ENCODE measurements around the gene PAX3.

Gene PAX3

DNA sequence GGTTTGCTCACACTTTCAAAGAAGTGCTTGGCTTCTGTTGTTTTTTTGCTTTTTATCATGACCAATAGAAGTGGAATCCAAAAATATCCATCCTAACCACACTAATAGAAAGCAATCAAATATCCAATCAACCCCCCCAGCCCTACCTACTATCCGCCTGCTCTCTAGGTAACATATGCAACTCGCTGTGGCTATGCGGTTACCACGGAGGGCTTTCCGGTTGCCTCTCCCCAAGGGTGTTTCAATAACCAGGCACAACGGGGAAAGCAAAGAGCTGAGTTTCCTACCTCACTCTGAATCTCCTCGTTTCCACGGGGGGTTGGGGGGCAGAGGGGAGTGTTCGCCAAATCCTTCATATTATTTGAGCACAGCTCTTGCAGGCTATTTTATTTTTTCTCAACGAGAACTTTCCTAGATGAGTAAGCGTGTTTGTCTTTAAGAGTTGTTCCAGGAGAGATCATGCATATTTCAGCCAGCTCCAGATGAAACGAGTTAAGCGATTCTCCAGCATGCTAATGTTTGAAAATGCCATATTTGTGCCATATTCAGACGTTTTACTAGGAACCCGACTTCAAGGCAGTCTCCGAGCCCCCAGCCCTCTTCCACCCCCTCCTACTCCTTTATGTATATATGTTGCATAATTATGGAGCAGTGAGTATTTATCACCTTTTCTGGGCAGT lies 30.3 kb downstream of the PAX3 start:
- H3K4me3 ChIP-seq (ENCODE audit: low read depth, low read length): no peak overlapping the region
- no peak for DNase-seq (ENCODE audit: low read depth)
- TF ChIP-seq CTCF (IDR thresholded peaks at IDR 0.05; ENCODE audit: control insufficient read depth, extremely low read depth, insufficient read depth): no peak

DNA sequence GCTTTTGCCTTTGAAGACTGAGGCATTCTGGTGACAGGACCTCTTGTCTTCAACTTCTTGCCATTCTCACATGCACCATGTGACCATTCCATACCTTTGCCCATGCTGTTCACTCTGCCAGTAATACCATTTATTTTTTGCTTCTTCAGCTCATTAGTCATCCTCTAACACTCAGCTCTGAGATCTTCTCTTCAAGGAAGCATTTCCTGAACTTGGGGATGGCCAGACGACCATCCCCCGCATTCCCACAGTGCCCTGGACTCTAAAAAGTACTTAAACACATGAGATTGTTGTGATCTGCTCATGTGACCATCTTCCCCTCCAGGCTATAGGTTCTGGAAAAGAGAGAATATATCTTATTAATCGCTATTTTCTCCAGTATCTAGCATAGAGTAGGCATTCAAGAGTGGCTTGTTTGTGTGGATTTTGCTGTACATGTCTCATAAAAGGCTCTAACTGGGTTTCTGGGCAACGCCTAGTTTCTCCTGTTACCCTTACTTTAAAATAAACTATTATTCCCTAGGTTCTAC lies 33.9 kb downstream of the PAX3 start:
- H3K4me3 ChIP-seq (ENCODE audit: low read depth, low read length): no peak overlapping the region

DNA sequence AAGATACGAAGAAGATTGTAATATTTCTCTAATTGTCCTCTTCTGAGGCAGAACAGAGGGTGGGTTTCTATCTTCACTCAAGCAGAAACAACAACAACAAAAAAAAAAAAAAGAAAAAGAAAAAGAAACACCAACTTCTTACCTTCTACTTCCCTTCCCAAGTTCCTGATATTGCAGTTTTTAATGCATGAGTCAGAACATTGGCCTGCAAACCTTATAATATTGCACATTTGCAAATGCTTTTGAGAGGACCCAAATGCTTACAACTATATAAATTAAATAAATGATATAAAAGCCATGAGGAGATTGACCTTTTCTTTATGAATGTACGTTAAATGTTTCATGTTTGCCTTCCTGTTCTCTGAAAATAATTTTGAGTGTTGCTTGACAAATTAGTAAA lies 37.3 kb downstream of the PAX3 start:
- H3K4me3 ChIP-seq (ENCODE audit: low read depth, low read length): no peak overlapping the region
- no peak for DNase-seq (ENCODE audit: low read depth)
- no peak for TF ChIP-seq CTCF (IDR thresholded peaks at IDR 0.05; ENCODE audit: control insufficient read depth, extremely low read depth, insufficient read depth)

More for the DNA sequence above, 33.9 kb downstream of the PAX3 start:
- TF ChIP-seq CTCF (IDR thresholded peaks at IDR 0.05; ENCODE audit: control insufficient read depth, extremely low read depth, insufficient read depth): no peak
- no peak for DNase-seq (ENCODE audit: low read depth)

GRCh38 chr2:222257645-222258044 lies 41.2 kb downstream of the PAX3 start:
- H3K4me3 ChIP-seq (ENCODE audit: low read depth, low read length): no peak overlapping the region
- DNase-seq (ENCODE audit: low read depth): no peak
- TF ChIP-seq CTCF (IDR thresholded peaks at IDR 0.05; ENCODE audit: control insufficient read depth, extremely low read depth, insufficient read depth): no peak

DNA sequence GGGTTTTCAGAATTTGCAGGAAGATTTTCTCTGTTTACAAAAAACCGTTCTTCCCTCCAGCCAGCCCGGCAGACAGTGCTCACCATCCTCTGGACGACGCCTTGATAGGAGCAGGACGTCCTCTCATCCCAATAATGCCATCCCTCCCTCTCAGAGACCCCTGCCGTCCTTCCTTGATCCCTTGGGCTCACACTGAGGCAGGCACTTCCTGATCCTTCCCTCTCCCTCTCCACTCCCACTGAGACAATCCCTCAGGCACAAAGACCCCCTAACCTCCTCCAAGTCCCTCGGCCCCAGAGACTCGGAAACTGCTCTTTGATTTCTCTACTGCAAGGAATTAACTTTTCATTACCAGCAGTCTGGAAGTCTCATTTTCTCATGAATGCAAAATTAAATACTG lies 42.5 kb downstream of the PAX3 start:
- DNase-seq (ENCODE audit: low read depth): no peak
- no peak overlapping the region for H3K4me3 ChIP-seq (ENCODE audit: low read depth, low read length)
- TF ChIP-seq CTCF (IDR thresholded peaks at IDR 0.05; ENCODE audit: control insufficient read depth, extremely low read depth, insufficient read depth): no peak

- no peak for DNase-seq (ENCODE audit: low read depth)
- H3K4me3 ChIP-seq (ENCODE audit: low read depth, low read length): no peak overlapping the region
- TF ChIP-seq CTCF (IDR thresholded peaks at IDR 0.05; ENCODE audit: control insufficient read depth, extremely low read depth, insufficient read depth): no peak
Observed at GRCh38 chr2:222255090-222255489, 43.7 kb downstream of the PAX3 start.

- TF ChIP-seq CTCF (IDR thresholded peaks at IDR 0.05; ENCODE audit: control insufficient read depth, extremely low read depth, insufficient read depth): no peak
- DNase-seq (ENCODE audit: low read depth): no peak
- H3K4me3 ChIP-seq (ENCODE audit: low read depth, low read length): no peak overlapping the region
Observed at GRCh38 chr2:222250313-222250712, 48.5 kb downstream of the PAX3 start.
